H1 (cell line): ENCODE results near the gene RAET1E. TPM values are rescaled to one million over a fixed set of nuclear protein-coding genes. Genes with fewer than 3 reads are reported as not detected.
"Not testable (repeated sequence)": the region's sequence is repeated elsewhere in the genome, so short reads cannot be mapped to it uniquely, and the experiment has no call there.

ENCODE experiments used
- CTCF ChIA-PET: fragments of 300-600 bp; sonication (Branson Sonifier 250); formaldehyde crosslinking; loops from one replicate; lab custom pipeline; 2021; ENCODE audit not compliant: partially characterized antibody; lab: Charles Lee
- POLR2A ChIA-PET: fragments of 300-600 bp; sonication (Branson Sonifier 250); formaldehyde crosslinking; loops from one replicate; lab custom pipeline; 2021; ENCODE audit warnings: inconsistent platforms; ENCODE audit not compliant: partially characterized antibody; lab: Charles Lee
- DNase-seq, 2 experiments: peaks; one replicate each; pipeline versions ENCODE4 v3.0.0 to v3.0.0-alpha.2; 2010 to 2022; ENCODE audit warnings: low spot score in 2 of 2, low read depth in 1 of 2, mixed read lengths in 1 of 2
- FAIRE-seq: peaks from 2 replicates; lab custom pipeline; 2011; peaks lifted over from hg19 to GRCh38; lab: Jason Lieb, UNC
- H2AFZ ChIP-seq: 2 replicates; pipeline ENCODE4 v1.8.1; 2012; ENCODE audit warnings: low read length, inconsistent platforms
- H2AK5ac ChIP-seq: 2 replicates; pipeline ENCODE4 v1.6.1; 2013; ENCODE audit warnings: low read depth, low read length
- H2BK120ac ChIP-seq: replicated peaks from 2 replicates; pipeline ENCODE3; 2013; ENCODE audit warnings: low read depth, low read length, inconsistent platforms
- H2BK12ac ChIP-seq: 2 replicates; pipeline ENCODE4 v1.6.1; 2013; ENCODE audit warnings: low read depth, low read length
- H2BK15ac ChIP-seq: 2 replicates; pipeline ENCODE4 v1.6.1; 2013; ENCODE audit warnings: low read length
- H2BK20ac ChIP-seq: 2 replicates; pipeline ENCODE4 v1.6.1; 2013; ENCODE audit warnings: low read length
- H2BK5ac ChIP-seq: 2 replicates; pipeline ENCODE4 v1.6.1; 2013; ENCODE audit warnings: low read depth, low read length
- H3K14ac ChIP-seq: 2 replicates; pipeline ENCODE4 v1.6.1; 2013; ENCODE audit warnings: inconsistent platforms; ENCODE audit not compliant: insufficient read length
- H3K18ac ChIP-seq: 2 replicates; pipeline ENCODE4 v1.6.1; 2013; ENCODE audit warnings: low read length; ENCODE audit errors: extremely low read depth
- H3K23ac ChIP-seq: 2 replicates; pipeline ENCODE4 v1.6.1; 2013; ENCODE audit warnings: inconsistent platforms; ENCODE audit not compliant: insufficient read length
- H3K23me2 ChIP-seq: 2 replicates; pipeline ENCODE4 v1.6.1; 2013; ENCODE audit warnings: low read depth, low read length
- H3K27ac ChIP-seq: 2 replicates; pipeline ENCODE4 v1.6.1; 2011; ENCODE audit warnings: low read depth, low read length, inconsistent platforms
- H3K27me3 ChIP-seq, 4 experiments: replicated peaks in 1 of 4; 1 replicate in 1 of 4; 2 replicates in 3 of 4; pipeline versions ENCODE4 v1.6.1 to v1.8.1; 2011 to 2013; ENCODE audit warnings: low read length in 3 of 4, mild to moderate bottlenecking in 3 of 4, inconsistent platforms in 2 of 4, mixed read lengths in 2 of 4, moderate library complexity in 1 of 4; ENCODE audit not compliant: control insufficient read depth in 3 of 4, insufficient read depth in 3 of 4; ENCODE audit errors: extremely low read depth in 1 of 4
- H3K36me3 ChIP-seq, 4 experiments: 2 replicates each; pipeline versions ENCODE4 v1.6.1 to v1.8.1; 2011 to 2013; ENCODE audit warnings: mild to moderate bottlenecking in 4 of 4, low read length in 3 of 4, moderate library complexity in 2 of 4, control low read depth in 1 of 4, inconsistent platforms in 1 of 4; ENCODE audit not compliant: insufficient read depth in 4 of 4, control insufficient read depth in 2 of 4
- H3K4ac ChIP-seq: replicated peaks from 2 replicates; pipeline ENCODE3; 2013; ENCODE audit warnings: low read length, low read depth, mixed read lengths, inconsistent platforms; ENCODE audit not compliant: insufficient read length
- H3K4me1 ChIP-seq, 4 experiments: replicated peaks in 1 of 4; 1 replicate in 1 of 4; 2 replicates in 3 of 4; pipeline versions ENCODE4 v1.6.1 to v1.8.1; 2011 to 2013; ENCODE audit warnings: low read length in 3 of 4, inconsistent platforms in 2 of 4, mixed read lengths in 1 of 4; ENCODE audit not compliant: insufficient read depth in 4 of 4, control insufficient read depth in 3 of 4
- H3K4me2 ChIP-seq, 2 experiments: 2 replicates each; pipeline versions ENCODE4 v1.6.1 to v1.8.1; 2011 to 2013; ENCODE audit warnings: low read depth in 2 of 2, low read length in 2 of 2, control low read depth in 1 of 2, inconsistent platforms in 1 of 2, mild to moderate bottlenecking in 1 of 2; ENCODE audit not compliant: insufficient read depth in 1 of 2
- H3K4me3 ChIP-seq, 4 experiments: fragments of 200-600, 300-600 bp in 1 of 4; sonication (generic), shearing (Covaris generic), sonication (Bioruptor Twin) in 1 of 4; 2 replicates each; pipeline versions ENCODE4 v1.5.1 to v1.8.1; 2011 to 2016; ENCODE audit warnings: low read length in 4 of 4, low read depth in 3 of 4, control low read depth in 2 of 4, inconsistent platforms in 2 of 4, mild to moderate bottlenecking in 2 of 4, mixed read lengths in 1 of 4, moderate library complexity in 1 of 4; ENCODE audit not compliant: insufficient read depth in 2 of 4; ENCODE audit errors: extremely low read depth in 1 of 4
- H3K56ac ChIP-seq: replicated peaks from 2 replicates; pipeline ENCODE3; 2013; ENCODE audit warnings: low read depth, mild to moderate bottlenecking, mixed read lengths, low read length, inconsistent platforms; ENCODE audit not compliant: insufficient read length
- H3K79me1 ChIP-seq: 2 replicates; pipeline ENCODE4 v1.6.1; 2013; ENCODE audit warnings: low read depth, low read length, control low read depth
- H3K79me2 ChIP-seq, 2 experiments: 2 replicates each; pipeline versions ENCODE4 v1.6.1 to v1.8.1; 2012 to 2013; ENCODE audit warnings: low read length in 2 of 2, mild to moderate bottlenecking in 2 of 2, inconsistent platforms in 1 of 2; ENCODE audit not compliant: insufficient read depth in 2 of 2, control insufficient read depth in 1 of 2
- H3K9ac ChIP-seq, 4 experiments: replicated peaks in 1 of 4; 1 replicate in 1 of 4; 2 replicates in 3 of 4; pipeline versions ENCODE4 v1.6.1 to v1.8.1; 2011 to 2013; ENCODE audit warnings: low read depth in 3 of 4, low read length in 3 of 4, control low read depth in 2 of 4, mild to moderate bottlenecking in 2 of 4, moderate library complexity in 2 of 4, inconsistent platforms in 1 of 4; ENCODE audit errors: extremely low read depth in 1 of 4
- H3K9me3 ChIP-seq, 2 experiments: 2 replicates each; pipeline versions ENCODE4 v1.6.1 to v1.8.1; 2012 to 2013; ENCODE audit warnings: mild to moderate bottlenecking in 2 of 2, moderate library complexity in 2 of 2, control low read depth in 1 of 2, inconsistent platforms in 1 of 2, low read depth in 1 of 2, low read length in 1 of 2, mixed read lengths in 1 of 2; ENCODE audit not compliant: insufficient read depth in 2 of 2
- H4K20me1 ChIP-seq, 2 experiments: replicated peaks in 1 of 2; 2 replicates each; pipeline versions ENCODE3 to v1.8.1; 2011 to 2013; ENCODE audit warnings: inconsistent platforms in 2 of 2, low read length in 2 of 2, mild to moderate bottlenecking in 1 of 2; ENCODE audit not compliant: insufficient read depth in 2 of 2, control insufficient read depth in 1 of 2
- H4K5ac ChIP-seq: 2 replicates; pipeline ENCODE4 v1.6.1; 2013; ENCODE audit warnings: low read length, low read depth, mixed read lengths, inconsistent platforms; ENCODE audit not compliant: insufficient read length
- H4K8ac ChIP-seq: 2 replicates; pipeline ENCODE4 v1.8.0; 2013; ENCODE audit warnings: mild to moderate bottlenecking, moderate library complexity, low read length, inconsistent platforms; ENCODE audit not compliant: insufficient read depth; ENCODE audit errors: extremely low read depth
- H4K91ac ChIP-seq: replicated peaks from 2 replicates; pipeline ENCODE3; 2013; ENCODE audit warnings: low read length, mixed read lengths, inconsistent platforms; ENCODE audit not compliant: insufficient read length
- WGBS, 2 experiments: shearing (Covaris generic) in 1 of 2; methylation state at CpG; one replicate each; pipeline versions ENCODE4 v1.1.6 to v1.1.7; 2013 to 2015; ENCODE audit warnings: low lambda C conversion rate in 2 of 2, mixed read lengths in 2 of 2, inconsistent platforms in 1 of 2, low coverage in 1 of 2, missing lambda C conversion rate in 1 of 2; ENCODE audit not compliant: insufficient replicate concordance in 2 of 2, insufficient coverage in 1 of 2, insufficient read length in 1 of 2; ENCODE audit errors: extremely low coverage in 1 of 2, missing lambda C conversion rate in 1 of 2; 5-methylcytosine and 5-hydroxymethylcytosine counted together
- polyA plus RNA-seq, 7 experiments: library from polyadenylated mRNA; depleted of rRNA in 3 of 7; stranded (reverse) in 5 of 7; unstranded in 2 of 7; fragments of >200 nt in 5 of 7; fragments of 200-250 nt in 2 of 7; gene quantifications; 1 replicate in 5 of 7; 2 replicates in 1 of 7; 4 replicates in 1 of 7; pipeline versions ENCODE4 v1.2.1 to v1.2.3, GENCODE V29; 2011 to 2013; ENCODE audit warnings: missing spikeins in 2 of 7, mixed read lengths in 2 of 7
- total RNA-seq: library from RNA; stranded (reverse); fragmentation: NEBNext Ultra II Directional; extraction: Animal tissue kit (Norgen Biotek cat#: 25700); gene quantifications from 2 replicates; pipeline ENCODE4 v1.2.1, GENCODE V29; 2021

RAET1E gene
- total and polyA plus RNA-seq, 2 of the 8 experiments (the other 6 are each of a cell fraction or from before 2014, with no cell fraction given): not detected

- POLR2A ChIA-PET: not testable (repeated sequence)
- CTCF ChIA-PET: interaction anchor here (0.6 to 1.6 kb wide), 2 partner anchors 13 to 168 kb away, joined by 3 to 4 read pairs; no protein-coding TSS in a partner anchor
These were observed 6.0 kb downstream of the RAET1E start for GRCh38 chr6:149891864-149892263.

More at GRCh38 chr6:149891864-149892263, 6.0 kb downstream of the RAET1E start:
- not testable (repeated sequence) for H3K36me3 ChIP-seq, H2AK5ac ChIP-seq, H3K79me2 ChIP-seq, H2BK5ac ChIP-seq, H2BK20ac ChIP-seq, H3K4me1 ChIP-seq, H3K4ac ChIP-seq, H3K4me2 ChIP-seq, H3K79me1 ChIP-seq, H3K18ac ChIP-seq, H2BK15ac ChIP-seq, H4K5ac ChIP-seq, H3K14ac ChIP-seq, H3K27ac ChIP-seq, H3K4me3 ChIP-seq, H3K27me3 ChIP-seq, H2AFZ ChIP-seq, H2BK12ac ChIP-seq, DNase-seq, H3K23me2 ChIP-seq, FAIRE-seq, H3K23ac ChIP-seq, H4K20me1 ChIP-seq, H4K8ac ChIP-seq, H2BK120ac ChIP-seq, H3K9ac ChIP-seq, H4K91ac ChIP-seq, H3K56ac ChIP-seq, H3K9me3 ChIP-seq
- WGBS, 2 experiments: 86% methylated on average over 6 of the region's 6 CpGs; no CpG with 5 or more reads in 1 of the 2 experiments
